SU-DHL-6 (cell line): ENCODE results near the gene LRRC25.

Experiments
- H2AFZ ChIP-seq: fragments of 200-600 bp; sonication (generic); 2 replicates; pipeline ENCODE4 v1.6.1; 2014; ENCODE audit warnings: low read depth, mild to moderate bottlenecking, moderate library complexity, mixed read lengths, antibody characterized with exemption, low read length; ENCODE audit not compliant: severe bottlenecking
- H3F3A ChIP-seq: fragments of 200-600 bp; shearing (Covaris generic); 2 replicates; pipeline ENCODE4 v1.6.0; 2016; ENCODE audit warnings: antibody characterized with exemption, mild to moderate bottlenecking; ENCODE audit not compliant: insufficient read depth
- H3K27ac ChIP-seq: fragments of 200-600 bp; sonication (generic); 2 replicates; pipeline ENCODE4 v1.5.1; 2016; ENCODE audit warnings: low read depth, mild to moderate bottlenecking, low read length, moderate library complexity, mixed read lengths
- H3K27me3 ChIP-seq: fragments of 200-600 bp; sonication (generic), shearing (Covaris generic); 2 replicates; pipeline ENCODE4 v1.6.0; 2014; ENCODE audit warnings: mild to moderate bottlenecking, low read length
- H3K36me3 ChIP-seq: fragments of 200-600 bp; sonication (generic); 2 replicates; pipeline ENCODE4 v1.6.1; 2014; ENCODE audit warnings: mild to moderate bottlenecking, low read length, mixed read lengths
- H3K4me2 ChIP-seq: fragments of 300-600, 200-600 bp; shearing (Covaris generic), sonication (generic); 2 replicates; pipeline ENCODE4 v1.6.0; 2014; ENCODE audit warnings: low read length, low read depth, mild to moderate bottlenecking; ENCODE audit not compliant: poor library complexity, severe bottlenecking
- H3K4me3 ChIP-seq: fragments of 200-600 bp; sonication (generic); 2 replicates; pipeline ENCODE4 v1.5.1; 2014; ENCODE audit warnings: antibody characterized with exemption, low read length, mild to moderate bottlenecking, mixed read lengths; ENCODE audit not compliant: insufficient read depth, poor library complexity, severe bottlenecking
- H3K79me2 ChIP-seq: fragments of 200-600 bp; sonication (generic); 2 replicates; pipeline ENCODE4 v1.6.1; 2014; ENCODE audit warnings: mild to moderate bottlenecking, low read length, moderate library complexity; ENCODE audit not compliant: insufficient read depth
- H3K9ac ChIP-seq: fragments of 200-600 bp; sonication (generic); 2 replicates; pipeline ENCODE4 v1.7.0; 2014; ENCODE audit warnings: mild to moderate bottlenecking, low read length
- H3K9me2 ChIP-seq: fragments of 200-600 bp; sonication (generic); replicated peaks from 2 replicates; pipeline ENCODE4 v1.6.1; 2014; ENCODE audit warnings: low read length; ENCODE audit not compliant: insufficient read depth
- H3K9me3 ChIP-seq: fragments of 200-600 bp; sonication (generic); 2 replicates; pipeline ENCODE4 v1.6.1; 2014; ENCODE audit warnings: low read length, mixed read lengths; ENCODE audit not compliant: insufficient read depth
- H4K20me1 ChIP-seq: fragments of 200-600 bp; sonication (generic); 2 replicates; pipeline ENCODE4 v1.6.1; 2014; ENCODE audit warnings: low read depth, mild to moderate bottlenecking, antibody characterized with exemption, low read length, moderate library complexity, mixed read lengths
- CTCF ChIP-seq: fragments of 200-600 bp; sonication (generic); IDR thresholded peaks from one replicate; pipeline ENCODE4 v1.5.1; 2017; ENCODE audit warnings: antibody characterized with exemption, mild to moderate bottlenecking, low read length, moderate library complexity; ENCODE audit not compliant: insufficient read depth, poor library complexity, severe bottlenecking
- EZH2phosphoT487 ChIP-seq: fragments of 200-600 bp; sonication (generic), shearing (Covaris generic); conservative IDR thresholded peaks from 2 replicates; pipeline ENCODE4 v1.6.1; 2018; ENCODE audit warnings: mild to moderate bottlenecking, antibody characterized with exemption, low read length, moderate library complexity, mixed read lengths

Gene LRRC25

DNA sequence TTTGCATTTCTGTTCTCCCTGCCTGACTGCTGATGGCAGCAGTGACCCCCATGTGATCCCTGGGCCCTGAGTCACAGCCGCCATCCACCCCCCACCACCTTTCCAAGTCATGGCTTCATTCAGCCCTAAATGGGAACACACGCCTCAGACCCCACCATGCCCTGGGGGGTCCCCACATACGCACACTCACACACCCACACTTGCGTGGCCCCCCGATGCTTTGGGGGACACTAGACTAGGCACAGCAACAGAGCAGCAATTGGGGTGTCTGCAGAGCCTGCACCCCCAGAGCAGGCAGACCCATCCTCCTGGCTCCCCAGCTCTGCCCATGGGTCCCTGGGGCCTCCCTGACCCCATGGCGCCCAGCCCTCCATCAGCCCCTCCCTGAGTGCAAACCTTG, 46.0 kb upstream of the LRRC25 start:
- H3K9me2 ChIP-seq, result no peaks in the 10 kb centered on the region
- H3K4me3 ChIP-seq, result no peak overlapping the region
- H3K27ac ChIP-seq, result no peak overlapping the region
- H3K79me2 ChIP-seq, result no peaks in the 10 kb centered on the region
- H3K27me3 ChIP-seq, result no peaks in the 10 kb centered on the region
- H4K20me1 ChIP-seq, result no peaks in the 10 kb centered on the region
- H3K9me3 ChIP-seq, result no peaks in the 10 kb centered on the region
- no peak overlapping the region for H2AFZ ChIP-seq
- H3K36me3 ChIP-seq, result no peaks in the 10 kb centered on the region
- H3F3A ChIP-seq, result peaks cover 21% of the 10 kb centered on the region
- TF ChIP-seq CTCF, result no peak
- no peak for TF ChIP-seq EZH2phosphoT487
- H3K9ac ChIP-seq, result no peak overlapping the region
- no peak overlapping the region for H3K4me2 ChIP-seq

- H3K9ac ChIP-seq, result no peak overlapping the region
- peaks cover 21% of the 10 kb centered on the region for H3F3A ChIP-seq
- no peaks in the 10 kb centered on the region for H3K36me3 ChIP-seq
- H4K20me1 ChIP-seq, result no peaks in the 10 kb centered on the region
- no peak overlapping the region for H3K4me2 ChIP-seq
- H3K79me2 ChIP-seq, result no peaks in the 10 kb centered on the region
- TF ChIP-seq EZH2phosphoT487, result no peak
- no peak for TF ChIP-seq CTCF
- H3K4me3 ChIP-seq, result no peak overlapping the region
- H3K27me3 ChIP-seq, result no peaks in the 10 kb centered on the region
- no peak overlapping the region for H2AFZ ChIP-seq
- no peaks in the 10 kb centered on the region for H3K9me2 ChIP-seq
- H3K9me3 ChIP-seq, result no peaks in the 10 kb centered on the region
- no peak overlapping the region for H3K27ac ChIP-seq
Measured at GRCh38 chr19:18442941-18443340, 45.5 kb upstream of the LRRC25 start.

- no peak for TF ChIP-seq CTCF
- no peak for TF ChIP-seq EZH2phosphoT487
- no peaks in the 10 kb centered on the region for H3K27me3 ChIP-seq
- H3K27ac ChIP-seq, result no peak overlapping the region
- H3K79me2 ChIP-seq, result no peaks in the 10 kb centered on the region
- H4K20me1 ChIP-seq, result no peaks in the 10 kb centered on the region
- no peaks in the 10 kb centered on the region for H3K9me2 ChIP-seq
- H3K4me2 ChIP-seq, result no peak overlapping the region
- H3F3A ChIP-seq, result peaks cover 21% of the 10 kb centered on the region
- no peaks in the 10 kb centered on the region for H3K36me3 ChIP-seq
- H3K4me3 ChIP-seq, result no peak overlapping the region
- no peak overlapping the region for H3K9ac ChIP-seq
- no peak overlapping the region for H2AFZ ChIP-seq
- H3K9me3 ChIP-seq, result no peaks in the 10 kb centered on the region
Measured at GRCh38 chr19:18441804-18442788, 44.7 kb upstream of the LRRC25 start.
